ENCODE results near the gene FBXO41.
A peak's percentile ranks its signal among the peaks of the same experiment; 100 is the strongest.

FBXO41 gene

DNA sequence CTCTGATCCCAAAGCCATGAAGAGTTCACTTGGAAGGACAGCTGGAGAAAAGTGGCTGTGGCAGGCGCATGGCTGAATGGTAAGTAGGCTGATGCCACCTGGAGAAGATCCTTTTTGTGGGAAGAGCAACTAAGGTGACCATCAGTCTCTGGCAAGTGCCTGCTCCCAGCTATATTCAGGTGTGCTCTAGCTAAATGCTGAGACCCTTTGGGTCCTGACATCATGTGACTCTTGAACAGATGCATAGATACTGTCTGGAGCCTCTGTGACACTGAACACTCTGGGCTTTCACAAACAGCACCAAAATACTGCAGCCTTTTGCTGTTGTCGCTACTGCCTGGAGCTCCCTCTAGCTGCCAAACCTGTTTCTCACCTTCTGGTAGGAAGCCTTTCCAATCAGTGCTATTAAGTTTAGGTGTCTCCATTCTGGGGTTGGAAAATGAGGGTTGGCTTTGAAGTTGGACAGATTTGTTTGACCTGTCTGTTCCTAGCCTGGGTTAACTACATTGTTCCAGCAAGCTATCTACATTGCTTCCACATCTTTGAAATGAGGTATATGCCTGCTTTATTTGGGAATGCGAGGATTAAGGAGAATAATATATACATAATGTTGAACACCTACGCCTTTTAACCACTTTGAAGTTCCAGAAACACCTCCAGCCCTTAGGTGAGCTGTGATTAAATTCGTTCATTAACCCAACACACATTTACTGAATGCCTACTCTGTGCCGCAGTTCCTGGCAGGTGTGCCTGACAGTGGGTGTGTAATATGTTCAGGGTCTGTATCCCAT is 6.0 kb upstream of the FBXO41 start:
- DNase-seq (ENCODE audit: insufficient read length, low spot score): no peak

DNA sequence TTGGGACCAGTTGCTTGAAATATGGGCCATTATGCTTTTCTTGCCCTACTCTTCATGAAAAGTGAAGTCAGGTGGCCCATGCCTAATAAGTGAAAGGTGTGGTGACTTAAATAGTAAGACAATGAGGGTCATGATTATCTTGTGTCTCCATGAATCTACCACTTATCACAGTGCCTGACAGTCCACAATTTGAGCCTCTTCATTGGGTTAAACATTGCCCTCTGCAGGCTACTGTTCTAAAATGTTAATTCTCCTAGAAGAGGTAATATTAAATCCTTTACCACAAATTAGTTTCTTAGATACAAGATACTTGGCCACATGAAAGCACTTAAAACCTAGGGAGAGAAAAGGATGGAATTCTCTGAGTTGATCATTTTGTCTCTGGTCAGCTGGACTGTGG is 5.0 kb upstream of the FBXO41 start:
- FAIRE-seq (no peak), DNase-seq (ENCODE audit: insufficient read length, low spot score) (no peak)

More for the DNA sequence above, 6.0 kb upstream of the FBXO41 start:
- peak; percentile 94 for FAIRE-seq

DNA sequence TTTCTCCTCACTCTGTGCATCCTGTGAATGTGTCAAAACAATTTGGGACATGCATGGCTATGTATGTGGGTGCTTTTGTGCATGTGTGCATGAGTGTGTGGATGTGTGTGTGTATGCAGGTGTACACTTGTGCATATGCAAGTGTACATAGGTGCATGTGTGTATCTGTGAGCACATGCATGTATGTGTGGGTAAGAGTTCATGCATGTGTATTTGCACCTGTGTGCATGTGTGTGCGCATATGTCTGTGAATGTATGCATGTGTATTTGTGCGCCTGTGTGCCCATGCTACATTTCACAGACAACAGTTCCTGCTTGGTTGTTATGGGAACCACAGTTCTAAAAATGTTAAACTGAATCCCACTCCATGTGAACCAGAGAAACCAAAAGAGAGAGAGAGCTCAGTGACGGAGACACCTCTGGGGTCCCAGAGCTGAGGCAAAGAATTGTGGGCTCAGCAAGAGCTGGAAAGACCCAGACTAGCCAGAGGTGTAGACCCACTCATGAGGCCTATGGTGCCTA is 1.9 kb upstream of the FBXO41 start:
- DNase-seq (ENCODE audit: insufficient read length, low spot score): no peak
- no peak for FAIRE-seq

DNA sequence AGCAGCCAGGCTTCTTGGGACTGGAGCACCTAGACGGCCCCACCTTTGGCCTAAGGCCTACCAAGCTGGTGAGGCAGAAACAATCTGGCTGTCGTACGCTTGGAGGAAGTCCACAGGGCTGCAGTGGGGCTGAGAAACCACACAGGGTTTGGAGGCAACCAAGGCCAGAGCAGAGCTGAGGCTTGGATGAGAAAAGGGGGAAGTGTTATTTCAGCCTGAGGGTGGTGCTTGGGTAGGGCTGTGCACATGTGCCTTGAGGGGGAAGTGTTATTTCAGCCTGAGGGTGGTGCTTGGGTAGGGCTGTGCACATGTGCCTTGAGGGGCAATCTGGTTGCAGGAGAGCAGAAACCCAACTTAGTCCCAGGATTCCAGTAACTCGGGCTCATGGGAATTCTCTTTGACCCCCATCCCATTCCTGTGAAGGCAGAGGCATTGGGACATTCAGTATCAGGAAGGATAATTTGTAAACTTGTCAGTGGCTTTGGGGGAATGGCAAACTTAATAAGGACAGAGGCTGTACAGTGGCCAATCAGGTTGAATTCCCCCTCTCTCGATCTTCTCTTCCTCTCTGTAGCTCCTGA is 971 bp upstream of the FBXO41 start:
- DNase-seq (ENCODE audit: insufficient read length, low spot score) (no peak), FAIRE-seq (peak; percentile 98)

DNA sequence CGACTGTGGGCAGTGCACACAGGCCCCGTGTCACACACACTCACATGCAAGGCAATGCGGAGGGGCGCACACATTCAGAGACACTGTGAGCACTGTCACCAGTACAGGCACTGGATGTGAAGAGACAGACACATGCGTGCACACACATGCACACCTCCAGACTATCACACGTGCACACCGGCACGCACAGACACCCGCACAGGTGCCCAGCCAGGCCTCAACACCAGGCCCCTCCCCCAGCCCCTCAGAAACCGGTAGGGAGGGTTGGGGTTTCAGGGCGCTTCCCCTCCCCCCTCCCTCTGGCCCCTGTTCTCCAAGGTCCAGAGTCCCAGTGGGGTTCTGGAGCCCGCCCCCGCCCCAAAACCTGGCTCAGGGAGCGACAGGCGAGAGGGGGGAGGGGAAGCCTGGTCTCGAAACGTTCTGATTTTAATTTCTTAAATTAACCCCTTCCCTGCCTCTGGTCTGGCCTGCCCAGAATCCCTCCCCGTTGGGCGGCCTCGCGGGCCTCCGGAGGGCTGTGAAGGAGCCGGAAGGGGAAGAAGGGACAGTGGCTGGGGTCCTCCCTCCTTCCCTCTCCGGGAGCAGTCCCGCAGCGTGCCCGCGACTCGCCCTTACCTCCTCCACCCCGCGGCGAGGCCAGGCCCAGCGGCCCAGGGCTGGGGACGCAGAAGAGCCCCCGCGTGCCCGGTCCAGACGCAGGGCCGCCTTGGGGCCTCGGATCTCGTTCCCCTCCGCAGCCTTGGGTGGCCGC is 558 bp downstream of the FBXO41 start:
- DNase-seq (ENCODE audit: insufficient read length, low spot score) (no peak), FAIRE-seq (no peak)

DNA sequence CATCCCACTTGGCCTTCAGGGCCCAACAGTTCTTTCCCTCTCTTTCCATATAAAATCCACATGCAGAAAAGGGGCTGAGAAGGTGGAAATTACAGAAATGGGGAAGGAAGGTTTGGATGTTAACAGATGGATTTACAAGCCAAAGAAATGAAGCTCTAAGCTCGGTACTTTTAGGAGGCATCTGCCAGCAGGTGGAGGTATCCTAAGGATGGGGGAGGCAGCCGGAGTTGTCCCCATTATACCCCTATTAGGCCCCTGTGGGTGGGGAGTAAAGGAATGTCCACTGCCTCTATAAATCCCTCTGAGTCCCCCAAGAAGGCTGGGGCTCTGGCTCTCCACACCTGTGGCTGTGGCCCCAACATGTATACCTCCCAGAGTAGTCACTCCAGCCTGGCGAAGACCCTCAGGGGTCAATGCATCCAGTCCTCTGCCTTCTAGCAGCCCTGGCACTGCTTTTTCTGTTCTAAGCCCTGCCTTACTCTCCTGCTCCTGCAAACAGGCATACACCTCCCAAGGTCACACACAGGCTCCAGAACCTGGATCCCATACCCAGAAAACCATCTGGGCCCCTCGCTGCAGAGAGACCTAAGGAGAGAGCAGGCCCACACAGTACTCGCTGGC is 1.2 kb downstream of the FBXO41 start:
- FAIRE-seq: peak; percentile 84

DNA sequence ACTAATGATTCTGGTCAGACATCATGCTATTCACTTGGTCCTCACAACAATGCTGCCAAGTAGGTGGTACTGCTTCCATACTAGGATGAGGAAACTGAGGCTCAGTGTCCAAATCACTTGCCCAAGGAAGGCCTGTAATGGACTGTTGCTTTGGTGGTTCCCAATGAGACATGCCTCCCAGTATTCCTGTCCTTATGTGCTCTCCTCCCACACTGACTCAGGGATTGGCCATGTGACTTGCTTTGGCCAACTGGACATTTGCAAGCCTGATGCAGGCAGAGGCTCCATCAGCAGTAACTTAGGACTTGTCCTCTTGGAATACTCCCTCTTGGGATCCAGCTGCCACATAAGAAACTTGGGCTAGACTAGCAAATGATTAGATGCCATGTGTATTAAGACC is 3.0 kb downstream of the FBXO41 start:
- no peak for DNase-seq (ENCODE audit: insufficient read length, low spot score)
- FAIRE-seq: no peak

More for the DNA sequence above, 1.2 kb downstream of the FBXO41 start:
- no peak for DNase-seq (ENCODE audit: insufficient read length, low spot score)

DNA sequence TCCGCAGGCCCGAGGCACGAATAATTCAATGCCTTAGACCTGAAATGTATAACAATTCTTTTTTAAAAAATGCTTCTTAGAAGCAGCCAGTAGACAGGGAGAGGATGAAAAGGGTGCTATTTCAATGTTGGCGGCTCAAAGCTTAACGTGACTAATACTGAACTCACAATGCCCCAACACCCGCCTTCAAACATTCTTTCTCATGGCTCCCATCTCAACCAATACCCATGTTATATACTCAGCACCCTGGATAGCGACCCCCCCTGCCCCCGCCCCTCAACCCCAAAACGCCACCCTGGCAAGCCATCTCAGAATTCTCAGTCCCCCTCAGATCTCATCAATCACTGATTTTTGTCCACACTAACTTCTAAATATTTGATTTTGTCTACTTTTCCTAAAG is 4.4 kb downstream of the FBXO41 start:
- FAIRE-seq (no peak), DNase-seq (ENCODE audit: insufficient read length, low spot score) (no peak)

DNA sequence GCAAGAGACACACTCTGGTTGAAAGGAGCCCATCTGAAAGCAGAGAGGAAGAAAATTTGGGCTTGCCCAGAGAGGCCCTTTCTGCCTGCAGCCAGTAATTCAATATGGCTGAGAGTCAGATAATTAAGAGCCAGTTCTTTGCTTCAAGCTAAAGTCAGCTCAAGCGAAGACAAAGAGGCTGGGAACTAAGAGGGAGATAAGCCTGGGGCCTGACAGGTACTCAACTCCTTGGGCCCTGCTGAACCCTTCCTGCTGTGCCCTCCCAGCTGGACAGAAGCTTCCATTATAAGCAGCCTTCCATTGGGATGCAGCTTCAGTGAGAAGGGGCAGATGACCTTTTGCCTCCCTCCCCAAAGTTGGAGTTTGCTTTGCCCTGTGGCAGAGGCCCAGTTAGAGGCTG is 12.0 kb downstream of the FBXO41 start:
- DNase-seq (ENCODE audit: insufficient read length, low spot score) (no peak), FAIRE-seq (no peak)

DNA sequence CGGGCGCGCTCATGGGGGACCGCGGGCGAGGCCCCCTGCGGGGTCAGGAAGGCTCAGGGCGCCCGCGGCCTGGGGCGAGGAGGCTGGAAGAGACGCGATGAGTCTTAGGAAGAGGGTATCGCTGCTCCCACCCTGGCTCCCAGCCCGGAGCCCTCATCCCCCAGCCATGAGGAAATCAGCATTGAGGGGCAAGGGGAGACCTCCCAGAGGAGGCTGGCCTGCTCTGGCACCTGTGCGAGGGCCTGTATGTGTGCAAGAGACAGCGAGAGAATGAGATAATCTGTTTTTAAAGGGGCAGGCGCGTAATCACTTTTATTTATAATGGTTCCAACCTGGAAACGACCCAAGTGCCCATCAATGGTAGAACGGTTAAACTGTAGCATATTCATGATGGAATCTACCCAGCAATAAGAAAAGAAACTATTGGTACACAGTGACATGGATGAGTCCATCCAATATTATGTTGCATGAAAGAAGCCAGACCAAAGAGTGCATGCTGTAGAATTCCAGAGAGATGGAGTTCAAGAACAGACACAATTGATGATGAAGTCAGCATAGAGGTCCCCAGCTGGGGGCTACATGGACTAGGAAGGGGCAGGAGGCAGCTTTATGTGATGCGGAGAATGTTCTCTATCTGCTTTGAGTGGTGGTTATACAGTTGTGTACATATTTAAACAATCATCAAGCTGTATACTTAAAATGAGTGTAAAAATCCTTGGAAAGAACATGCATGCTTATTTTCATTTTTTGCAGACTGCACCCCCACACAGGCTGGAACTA is 14.4 kb downstream of the FBXO41 start:
- DNase-seq (ENCODE audit: insufficient read length, low spot score): no peak

DNA sequence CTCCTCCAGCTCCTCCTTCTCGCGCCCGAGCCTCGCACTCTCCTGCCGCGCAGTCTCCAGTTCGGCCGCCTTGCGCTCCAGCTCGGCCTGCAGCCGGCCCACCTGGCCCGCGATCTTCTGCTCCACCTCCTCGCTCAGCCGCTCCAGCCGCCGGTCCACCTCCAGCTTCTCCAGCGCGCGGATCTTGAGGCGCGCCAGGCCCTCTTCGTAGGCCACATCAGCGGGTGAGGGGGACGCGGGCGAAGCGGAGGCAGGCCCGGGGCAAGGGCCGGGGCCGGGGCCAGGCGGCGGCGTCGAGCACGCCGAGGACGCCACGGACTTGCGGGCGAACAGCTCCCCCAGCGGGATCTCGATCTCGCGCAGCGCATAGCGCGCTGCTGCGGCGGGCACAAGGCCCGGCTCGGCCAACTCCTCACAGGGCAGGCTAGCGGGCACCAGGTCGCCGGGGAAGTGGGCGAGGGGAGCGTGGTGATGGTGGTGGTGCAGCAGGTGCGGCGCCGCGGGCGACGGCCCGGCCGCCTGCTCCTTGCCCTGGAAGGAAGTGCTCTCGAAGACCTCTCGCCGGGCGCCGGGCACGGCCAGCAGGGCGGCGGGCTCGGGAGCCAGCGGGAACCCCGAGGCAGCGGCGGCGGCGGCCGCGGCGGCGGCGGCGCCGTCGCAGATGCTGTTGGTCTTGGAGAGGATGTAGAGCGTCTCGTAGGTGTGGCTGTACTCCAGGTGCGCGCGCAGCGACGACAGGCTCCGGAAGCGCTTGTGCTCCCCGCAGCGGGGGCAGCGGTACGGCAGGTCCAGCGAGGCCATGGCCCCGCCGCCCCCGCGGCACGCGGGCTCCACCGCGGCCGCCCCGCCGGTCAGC is 15.2 kb downstream of the FBXO41 start:
- peak; percentile 87 for DNase-seq (ENCODE audit: insufficient read length, low spot score)
- no peak for FAIRE-seq

More for the DNA sequence above, 14.4 kb downstream of the FBXO41 start:
- FAIRE-seq: no peak

DNA sequence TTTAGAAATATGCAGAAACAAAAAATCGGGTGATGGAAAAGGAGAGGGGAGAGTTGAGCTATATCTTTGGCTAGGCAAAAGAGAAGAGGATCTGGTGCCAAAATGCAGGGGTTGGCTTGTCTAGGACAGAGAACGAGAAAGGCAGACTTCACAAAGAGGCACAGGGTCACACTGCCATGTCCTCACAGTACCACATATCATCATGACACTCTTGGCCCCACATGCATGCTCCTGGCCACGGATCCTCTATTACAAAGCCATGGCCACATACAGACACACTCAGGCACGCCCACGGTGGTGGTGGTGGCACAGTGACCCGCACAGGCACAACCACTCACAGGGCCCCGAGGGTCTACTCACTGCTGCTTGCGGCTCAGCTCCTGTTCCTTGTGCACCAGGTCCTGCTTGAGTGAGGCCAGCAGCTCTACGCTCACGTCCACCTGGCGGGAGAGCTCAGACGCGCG is 15.9 kb downstream of the FBXO41 start:
- no peak for FAIRE-seq
- no peak for DNase-seq (ENCODE audit: insufficient read length, low spot score)

DNA sequence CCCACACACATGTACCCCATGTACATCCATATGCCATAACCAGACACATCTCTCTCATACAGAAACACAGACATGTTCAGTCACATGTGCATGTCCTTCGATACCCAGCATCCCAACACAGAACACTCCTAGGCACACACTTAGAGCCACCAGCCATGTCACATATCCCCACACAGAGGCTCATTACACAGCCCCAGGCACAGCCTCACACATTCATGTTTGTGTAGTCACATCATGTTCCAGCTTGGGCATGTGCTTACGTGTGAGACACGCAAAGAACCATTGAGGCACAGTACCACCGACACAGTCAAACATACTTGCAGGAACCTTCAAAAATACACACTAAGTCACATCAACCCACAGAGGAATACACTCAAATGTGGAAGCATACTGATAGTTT is 17.3 kb downstream of the FBXO41 start:
- no peak for DNase-seq (ENCODE audit: insufficient read length, low spot score)
- FAIRE-seq: no peak

DNA sequence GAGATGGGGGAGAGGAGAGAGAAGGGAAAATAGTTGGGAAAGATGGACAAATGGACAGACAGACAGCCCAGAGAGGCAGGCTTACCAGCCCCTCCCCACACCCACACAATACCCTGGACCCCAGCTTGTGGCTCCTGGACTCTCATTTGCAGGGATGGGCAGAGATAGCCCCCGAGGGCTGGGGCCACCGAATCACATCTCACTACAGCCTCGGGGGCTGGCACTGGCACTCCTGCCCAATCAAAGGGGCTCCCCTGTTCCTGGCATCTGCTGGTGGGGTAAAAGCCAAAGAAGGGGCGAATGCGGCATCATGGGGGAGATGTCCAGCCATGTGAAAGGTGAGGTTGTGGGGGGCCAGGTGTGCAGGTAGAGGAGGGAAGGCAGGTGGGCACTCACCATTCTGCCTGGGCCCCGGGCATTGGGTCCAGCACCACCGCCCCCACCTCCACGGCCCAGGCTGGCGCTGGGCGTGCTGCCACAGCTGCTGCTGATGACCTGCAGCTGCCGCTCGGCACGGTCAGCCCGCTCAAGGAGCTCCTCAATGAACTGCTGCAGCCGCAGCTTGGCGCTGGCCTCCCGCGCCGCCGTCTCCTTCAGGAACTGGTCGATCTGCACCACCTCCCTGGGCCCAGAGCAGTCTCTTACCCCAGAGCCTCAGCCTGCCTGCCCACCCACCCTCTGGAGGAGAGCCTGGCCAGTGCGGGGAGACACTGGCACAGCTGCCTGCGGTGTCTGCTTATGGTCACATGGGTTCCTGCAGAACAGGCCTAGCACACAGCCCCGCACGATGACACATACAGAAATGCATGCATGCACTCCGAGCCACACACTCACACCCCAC is 18.0 kb downstream of the FBXO41 start:
- FAIRE-seq: no peak
- DNase-seq (ENCODE audit: insufficient read length, low spot score): no peak

DNA sequence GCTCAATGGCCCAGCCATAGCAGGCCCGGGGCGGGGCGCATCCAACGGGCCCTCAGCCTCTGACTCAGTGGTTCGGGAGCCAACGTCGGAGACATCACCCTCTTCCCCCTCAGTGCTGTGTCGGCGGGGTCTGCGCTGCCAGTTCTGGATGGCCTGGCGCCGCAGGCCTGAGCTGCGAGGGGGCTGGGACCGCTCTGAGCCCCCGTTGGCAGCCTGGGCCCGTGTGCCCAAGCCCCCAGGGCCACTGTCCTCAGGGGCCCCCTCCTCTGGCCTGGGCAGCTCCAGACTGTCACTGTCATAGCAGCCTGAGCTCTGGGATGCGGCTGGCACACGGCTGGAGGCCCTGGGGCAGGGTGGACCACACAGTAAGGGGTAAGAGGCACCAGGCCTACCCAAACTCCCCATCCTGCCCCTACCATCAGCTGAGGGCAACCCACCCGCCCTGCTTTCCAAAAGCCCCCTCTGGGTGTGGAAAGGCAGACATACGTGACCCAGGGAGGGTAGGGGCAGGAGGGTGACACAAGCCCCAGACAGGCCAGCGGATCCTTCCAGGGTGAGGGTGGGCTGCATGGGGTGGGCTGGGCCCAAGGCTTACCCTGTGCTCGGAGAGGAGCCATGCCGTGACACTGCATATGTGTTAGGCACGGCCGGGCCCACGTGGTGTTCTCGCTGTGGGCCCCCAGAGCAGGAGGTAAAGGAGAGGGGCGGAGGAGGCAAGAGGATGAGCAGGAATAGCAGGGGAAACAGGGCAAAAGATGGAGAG is 18.8 kb downstream of the FBXO41 start:
- DNase-seq (ENCODE audit: insufficient read length, low spot score) (no peak), FAIRE-seq (no peak)

DNA sequence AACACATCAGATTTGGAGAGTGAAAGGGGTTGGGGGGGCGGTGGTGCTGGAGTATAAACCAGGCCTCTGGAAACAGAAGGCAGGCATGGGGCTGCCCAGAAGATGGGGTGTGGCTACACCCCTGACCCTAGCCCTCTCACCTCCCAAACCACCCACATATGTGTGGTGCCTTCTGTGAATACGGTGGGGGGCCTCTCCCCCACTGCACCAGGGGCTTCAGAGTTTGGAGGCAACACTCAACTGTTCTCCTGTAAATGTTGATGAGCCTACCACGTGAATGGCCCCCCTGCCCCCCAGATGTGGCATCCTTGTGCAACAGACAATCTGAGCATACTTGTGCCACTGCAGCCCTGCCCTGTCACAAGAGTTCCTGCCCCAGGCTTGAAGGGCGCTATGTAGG is 19.5 kb downstream of the FBXO41 start:
- FAIRE-seq: no peak

DNA sequence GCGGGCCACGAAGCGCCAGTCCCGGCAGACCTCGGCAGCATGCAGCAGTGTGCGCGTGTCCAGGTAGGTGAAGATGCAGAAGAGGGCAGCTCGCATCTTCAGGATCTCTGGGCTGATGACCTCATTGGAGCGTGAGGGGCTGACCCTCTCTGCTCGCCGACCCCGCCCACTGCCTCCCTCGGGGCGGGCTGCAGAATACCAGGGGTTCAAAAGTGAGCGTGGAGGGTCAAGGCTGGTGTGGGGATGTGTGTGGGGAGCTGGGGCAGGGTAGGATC is 20.0 kb downstream of the FBXO41 start:
- FAIRE-seq: no peak
- no peak for DNase-seq (ENCODE audit: insufficient read length, low spot score)

More for the DNA sequence above, 19.5 kb downstream of the FBXO41 start:
- DNase-seq (ENCODE audit: insufficient read length, low spot score): no peak
